Loucy (cell line): ENCODE data around the gene RPH3AL.

Source experiments
- CTCF ChIP-seq: fragments of 200-600 bp; sonication (generic); conservative IDR thresholded peaks from 2 replicates; pipeline ENCODE4 v1.5.1; 2014; ENCODE audit warnings: mild to moderate bottlenecking, antibody characterized with exemption, low read length
- EZH2phosphoT487 ChIP-seq: fragments of 200-600 bp; IDR thresholded peaks from 2 replicates; pipeline ENCODE4 v1.6.1; 2018; ENCODE audit warnings: antibody characterized with exemption, mild to moderate bottlenecking, moderate library complexity, borderline replicate concordance

DNA sequence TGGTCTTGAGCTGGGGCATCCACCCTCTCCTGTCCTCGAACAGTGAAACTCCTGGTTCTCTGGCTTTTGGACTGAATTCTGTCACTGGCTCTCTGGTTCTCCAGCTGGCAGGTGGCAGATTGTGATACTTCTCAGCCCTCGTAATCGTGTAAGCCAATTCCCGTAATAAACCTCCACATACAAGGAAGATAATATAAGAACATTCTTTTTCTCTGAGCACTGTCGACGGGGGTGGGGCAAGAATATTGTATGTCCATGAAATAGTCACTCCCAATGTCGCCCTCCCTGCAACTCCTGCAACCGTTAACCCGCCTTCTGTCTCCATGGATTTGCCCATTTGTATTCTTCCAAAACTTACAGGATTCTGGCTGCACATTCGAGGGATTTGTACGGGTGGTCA is 39.2 kb upstream of the RPH3AL start:
- no peak for TF ChIP-seq CTCF
- TF ChIP-seq EZH2phosphoT487: no peak
